Mononuclear cell (primary cell): ENCODE measurements around the gene CLDND2. TPM values are rescaled to one million over a fixed set of nuclear protein-coding genes. Genes with fewer than 3 reads are reported as not detected.
"Not testable (repeated sequence)": the region's sequence is repeated elsewhere in the genome, so short reads cannot be mapped to it uniquely, and the experiment has no call there.

Experiments used
- H3K27me3 ChIP-seq: 2 replicates; pipeline ENCODE4 v1.6.0; 2011; ENCODE audit warnings: low read length, control low read depth; ENCODE audit not compliant: insufficient read depth
- H3K4me1 ChIP-seq: 2 replicates; pipeline ENCODE4 v1.5.1; 2011; ENCODE audit warnings: mild to moderate bottlenecking, low read length, control low read depth; ENCODE audit not compliant: insufficient read depth
- H3K4me3 ChIP-seq: 2 replicates; pipeline ENCODE4 v1.5.1; 2011; ENCODE audit warnings: mild to moderate bottlenecking, low read length, moderate library complexity
- H3K9me3 ChIP-seq: 2 replicates; pipeline ENCODE4 v1.5.1; 2011; ENCODE audit warnings: low read depth, mild to moderate bottlenecking, control low read depth, low read length
- total RNA-seq: library from RNA; depleted of rRNA; stranded (reverse); fragments of >200 nt; gene quantifications from one replicate; pipeline ENCODE4 v1.2.3, GENCODE V29; 2012

CLDND2 gene
- 0.10 TPM for total RNA-seq

- H3K9me3 ChIP-seq: no peaks in the 10 kb centered on the region
- H3K4me1 ChIP-seq: peaks cover 76% of the 10 kb centered on the region
- H3K27me3 ChIP-seq: no peaks in the 10 kb centered on the region
- peak within 1 kb of the TSS; percentile 85 for H3K4me3 ChIP-seq
These were observed at the start of gene CLDND2 for GRCh38 chr19:51368366-51369282. CLDND2 (minus strand) TSS chr19:51369003; CDS start chr19:51368577, 426 bp downstream.

- Histone ChIP-seq H3K9me3 (no peaks in the 10 kb centered on the region), H3K27me3 (no peaks in the 10 kb centered on the region), H3K4me1 (peaks cover 48% of the 10 kb centered on the region), H3K4me3 (no peak overlapping the region)
These were observed 49.0 kb upstream of the CLDND2 start for GRCh38 chr19:51417810-51418157.

- Histone ChIP-seq H3K4me1 (peaks cover 48% of the 10 kb centered on the region), H3K4me3 (peak within 1 kb of the TSS; percentile 33), H3K27me3 (no peaks in the 10 kb centered on the region), H3K9me3 (no peaks in the 10 kb centered on the region)
These were observed 48.5 kb upstream of the CLDND2 start, which contains the start of gene SIGLEC10 for GRCh38 chr19:51417107-51417809. SIGLEC10 (minus strand) TSS chr19:51417642; CDS start chr19:51417581, 61 bp downstream.

- H3K27me3 ChIP-seq, H3K9me3 ChIP-seq, H3K4me3 ChIP-seq: not testable (repeated sequence)
- peaks cover 42% of the 10 kb centered on the region for H3K4me1 ChIP-seq
These were observed 47.6 kb upstream of the CLDND2 start for GRCh38 chr19:51416422-51416821.

GRCh38 chr19:51415187-51415586 is 46.4 kb upstream of the CLDND2 start:
- Histone ChIP-seq H3K9me3 (no peaks in the 10 kb centered on the region), H3K4me3 (no peak overlapping the region), H3K27me3 (no peaks in the 10 kb centered on the region), H3K4me1 (peaks cover 35% of the 10 kb centered on the region)

- Histone ChIP-seq H3K27me3 (no peaks in the 10 kb centered on the region), H3K9me3 (no peaks in the 10 kb centered on the region), H3K4me3 (no peak overlapping the region), H3K4me1 (peaks cover 45% of the 10 kb centered on the region)
These were observed 42.3 kb upstream of the CLDND2 start for GRCh38 chr19:51410950-51411748.

- Histone ChIP-seq H3K4me3 (no peak overlapping the region), H3K27me3 (no peaks in the 10 kb centered on the region), H3K9me3 (no peaks in the 10 kb centered on the region), H3K4me1 (peaks cover 47% of the 10 kb centered on the region)
These were observed 38.8 kb upstream of the CLDND2 start for GRCh38 chr19:51407511-51408131.

GRCh38 chr19:51402117-51402516 is 33.3 kb upstream of the CLDND2 start:
- H3K4me1 ChIP-seq: peaks cover 29% of the 10 kb centered on the region
- H3K27me3 ChIP-seq: no peaks in the 10 kb centered on the region
- no peaks in the 10 kb centered on the region for H3K9me3 ChIP-seq
- H3K4me3 ChIP-seq: no peak overlapping the region

- not testable (repeated sequence) for H3K4me3 ChIP-seq, H3K9me3 ChIP-seq
These were observed 31.1 kb upstream of the CLDND2 start for GRCh38 chr19:51399936-51400335.

GRCh38 chr19:51399231-51399630 is 30.4 kb upstream of the CLDND2 start:
- peaks cover 35% of the 10 kb centered on the region for H3K4me1 ChIP-seq
- H3K4me3 ChIP-seq: no peak overlapping the region
- H3K27me3 ChIP-seq: no peaks in the 10 kb centered on the region
- no peaks in the 10 kb centered on the region for H3K9me3 ChIP-seq

More at GRCh38 chr19:51399936-51400335, 31.1 kb upstream of the CLDND2 start:
- not testable (repeated sequence) for H3K27me3 ChIP-seq
- peaks cover 28% of the 10 kb centered on the region for H3K4me1 ChIP-seq

GRCh38 chr19:51398096-51398704 is 29.4 kb upstream of the CLDND2 start:
- Histone ChIP-seq H3K4me1 (peaks cover 42% of the 10 kb centered on the region), H3K27me3 (no peaks in the 10 kb centered on the region), H3K4me3 (no peak overlapping the region), H3K9me3 (no peaks in the 10 kb centered on the region)

- not testable (repeated sequence) for H3K4me3 ChIP-seq, H3K9me3 ChIP-seq, H3K27me3 ChIP-seq
- peaks cover 42% of the 10 kb centered on the region for H3K4me1 ChIP-seq
These were observed 28.6 kb upstream of the CLDND2 start for GRCh38 chr19:51397453-51397852.

GRCh38 chr19:51396175-51396574 is 27.4 kb upstream of the CLDND2 start:
- Histone ChIP-seq H3K4me1 (peaks cover 46% of the 10 kb centered on the region), H3K9me3 (no peaks in the 10 kb centered on the region), H3K4me3 (no peak overlapping the region), H3K27me3 (no peaks in the 10 kb centered on the region)
